Endothelial cell of umbilical vein (primary cell): Measurements from ENCODE around the gene OR6P1. TPM values are rescaled to one million over a fixed set of nuclear protein-coding genes. Genes with fewer than 3 reads are reported as not detected.

Source experiments
- BruUV-seq: library from RNA; stranded (reverse); fragments of 400-500 nt; replicated peaks from 2 replicates; lab custom pipeline; 2021; lab: Mats Ljungman, UMichigan
- CTCF ChIA-PET: fragments of 300-600, 350-600 bp; sonication (Branson Sonifier 250); formaldehyde crosslinking; loops from one replicate; lab custom pipeline; 2021; ENCODE audit warnings: antibody characterized with exemption, inconsistent platforms; lab: Charles Lee
- POLR2A ChIA-PET: fragments of 300-600, 350-600 bp; sonication (Branson Sonifier 250); formaldehyde crosslinking; loops from one replicate; lab custom pipeline; 2021; ENCODE audit warnings: antibody characterized with exemption, inconsistent platforms; lab: Charles Lee
- DNase-seq: peaks from one replicate; pipeline ENCODE4 v3.0.0-alpha.2; 2011; ENCODE audit warnings: low read depth, low spot score
- FAIRE-seq: peaks from 2 replicates; lab custom pipeline; 2011; peaks lifted over from hg19 to GRCh38; lab: Jason Lieb, UNC
- H2AFZ ChIP-seq: 2 replicates; pipeline ENCODE4 v1.6.0; 2012; ENCODE audit warnings: low read depth, low read length, control low read depth, inconsistent platforms
- H3K27ac ChIP-seq: 2 replicates; pipeline ENCODE4 v1.5.1; 2011; ENCODE audit warnings: low read depth, mild to moderate bottlenecking, control low read depth, low read length, moderate library complexity; ENCODE audit not compliant: insufficient read depth
- H3K27me3 ChIP-seq, 2 experiments: 2 replicates each; pipeline versions ENCODE4 v1.6.0 to v1.6.1; 2011; ENCODE audit warnings: low read length in 2 of 2, mixed read lengths in 1 of 2; ENCODE audit not compliant: control insufficient read depth in 2 of 2, insufficient read depth in 2 of 2
- H3K36me3 ChIP-seq, 2 experiments: 2 replicates in 1 of 2; 3 replicates in 1 of 2; pipeline ENCODE4 v1.5.1; 2011; ENCODE audit warnings: low read length in 2 of 2, mild to moderate bottlenecking in 1 of 2, moderate library complexity in 1 of 2; ENCODE audit not compliant: control insufficient read depth in 2 of 2, insufficient read depth in 2 of 2; ENCODE audit errors: extremely low read depth in 1 of 2
- H3K4me1 ChIP-seq: 3 replicates; pipeline ENCODE4 v1.5.1; 2011; ENCODE audit warnings: mild to moderate bottlenecking, low read length; ENCODE audit not compliant: control insufficient read depth, insufficient read depth; ENCODE audit errors: extremely low read depth
- H3K4me2 ChIP-seq: 2 replicates; pipeline ENCODE4 v1.6.1; 2011; ENCODE audit warnings: low read length, control low read depth, mixed read lengths; ENCODE audit not compliant: insufficient read depth
- H3K4me3 ChIP-seq, 3 experiments: fragments of 200-600 bp in 1 of 3; sonication (generic), shearing (Covaris generic) in 1 of 3; replicated peaks in 1 of 3; 2 replicates each; pipeline ENCODE4 v1.5.1; 2011 to 2016; ENCODE audit warnings: control low read depth in 3 of 3, low read length in 3 of 3, mild to moderate bottlenecking in 2 of 3, inconsistent platforms in 1 of 3, low read depth in 1 of 3, moderate library complexity in 1 of 3; ENCODE audit not compliant: insufficient read depth in 1 of 3
- H3K79me2 ChIP-seq: 2 replicates; pipeline ENCODE4 v1.6.0; 2012; ENCODE audit warnings: low read length, inconsistent platforms; ENCODE audit not compliant: control insufficient read depth, insufficient read depth
- H3K9ac ChIP-seq: replicated peaks from 2 replicates; pipeline ENCODE3; 2011; ENCODE audit warnings: low read length, control low read depth; ENCODE audit not compliant: insufficient read depth; ENCODE audit errors: extremely low read depth
- H3K9me1 ChIP-seq: replicated peaks from 3 replicates; pipeline ENCODE4 v1.6.0; 2011; ENCODE audit warnings: mild to moderate bottlenecking, low read length; ENCODE audit not compliant: control insufficient read depth, insufficient read depth; ENCODE audit errors: extremely low read depth
- H3K9me3 ChIP-seq: replicated peaks from 2 replicates; pipeline ENCODE4 v1.5.1; 2012; ENCODE audit warnings: low read length, inconsistent platforms; ENCODE audit not compliant: control insufficient read depth, insufficient read depth
- H4K20me1 ChIP-seq: replicated peaks from 2 replicates; pipeline ENCODE3; 2011; ENCODE audit warnings: mild to moderate bottlenecking, low read length; ENCODE audit not compliant: control insufficient read depth, insufficient read depth; ENCODE audit errors: extremely low read depth
- CTCF ChIP-seq, 2 donors: IDR thresholded peaks; 1 replicate in 1 of 2; 2 replicates in 1 of 2; pipeline ENCODE4 v1.5.1; 2011; ENCODE audit warnings: low read length in 2 of 2, mild to moderate bottlenecking in 2 of 2, moderate library complexity in 2 of 2, control low read depth in 1 of 2, inconsistent platforms in 1 of 2, low read depth in 1 of 2; ENCODE audit not compliant: insufficient read depth in 1 of 2; ENCODE audit errors: extremely low read depth in 1 of 2
- EZH2 ChIP-seq: IDR thresholded peaks from 2 replicates; pipeline ENCODE4 v1.6.1; 2012; ENCODE audit warnings: borderline replicate concordance, low read depth, mild to moderate bottlenecking, moderate library complexity, low read length, inconsistent platforms; ENCODE audit not compliant: severe bottlenecking
- FOS ChIP-seq: IDR thresholded peaks from 2 replicates; pipeline ENCODE4 v1.6.1; 2011; ENCODE audit warnings: mild to moderate bottlenecking, low read length, moderate library complexity, borderline replicate concordance; ENCODE audit not compliant: insufficient read depth
- GATA2 ChIP-seq: IDR thresholded peaks from 2 replicates; pipeline ENCODE4 v1.7.0; 2011; ENCODE audit warnings: low read depth, mild to moderate bottlenecking, moderate library complexity, mixed read lengths, low read length; ENCODE audit not compliant: insufficient read length, insufficient read depth
- JUN ChIP-seq: IDR thresholded peaks from 2 replicates; pipeline ENCODE4 v1.6.1; 2011; ENCODE audit warnings: borderline replicate concordance, low read depth; ENCODE audit not compliant: insufficient read length, insufficient read depth
- MAX ChIP-seq: IDR thresholded peaks from 2 replicates; pipeline ENCODE4 v1.6.1; 2011; ENCODE audit not compliant: insufficient read depth, insufficient read length
- MYC ChIP-seq: IDR thresholded peaks from one replicate; pipeline ENCODE4 v1.6.1; 2011; ENCODE audit warnings: mild to moderate bottlenecking, low read depth, low read length
- POLR2A ChIP-seq: IDR thresholded peaks from 2 replicates; pipeline ENCODE4 v1.6.1; 2012; ENCODE audit warnings: low read depth, mild to moderate bottlenecking, control low read depth, low read length
- POLR2AphosphoS5 ChIP-seq: IDR thresholded peaks from 2 replicates; pipeline ENCODE4 v1.6.1; 2012; ENCODE audit warnings: low read depth, mild to moderate bottlenecking, control low read depth, low read length, moderate library complexity; ENCODE audit not compliant: insufficient read depth
- dilution Hi-C: fragments of 300-500 bp; cut with MboI; formaldehyde crosslinking; loops from one replicate; pipeline ENCODE4 v1.15.0; 2019; ENCODE audit warnings: low sequenced_read_pairs; ENCODE audit not compliant: extremely low pct_ligation_motif_present
- intact Hi-C: fragments of 100-400 bp; cut with micrococcal nuclease; formaldehyde crosslinking; loops from one replicate; pipeline ENCODE4 v1.10.0; 2022
- polyA plus RNA-seq, 4 experiments: library from polyadenylated mRNA; depleted of rRNA in 3 of 4; stranded (reverse) in 3 of 4; unstranded in 1 of 4; fragments of >200 nt; gene quantifications; 2 replicates each; pipeline versions ENCODE4 v1.2.1 to v1.2.3, GENCODE V29; 2011 to 2012; ENCODE audit warnings: missing spikeins in 1 of 4
- total RNA-seq: library from RNA; stranded (reverse); gene quantifications from 2 replicates; pipeline ENCODE4 v1.2.3, GENCODE V29; 2021

The OR6P1 gene
- total and polyA plus RNA-seq, 2 donors (not counting 3 experiments of a cell fraction or from before 2014, with no cell fraction given): not detected

GRCh38 chr1:158583962-158584361 is 13.6 kb upstream of the OR6P1 start:
- no peaks in the 10 kb centered on the region for H3K79me2 ChIP-seq
- ChIA-PET POLR2A (no interaction called here), CTCF (no interaction called here)
- intact Hi-C loops: no loop called here
- H3K9me3 ChIP-seq: no peaks in the 10 kb centered on the region
- DNase-seq: no peak
- no peak overlapping the region for H3K4me2 ChIP-seq
- H3K4me1 ChIP-seq: no peaks in the 10 kb centered on the region
- no peaks in the 10 kb centered on the region for H3K27me3 ChIP-seq
- no peak for FAIRE-seq
- H3K27ac ChIP-seq: no peak overlapping the region
- no peaks in the 10 kb centered on the region for H3K9me1 ChIP-seq
- H4K20me1 ChIP-seq: no peaks in the 10 kb centered on the region
- H2AFZ ChIP-seq: no peak overlapping the region
- no peak overlapping the region for H3K4me3 ChIP-seq
- dilution Hi-C loops: no loop called here
- BruUV-seq: no TSS peak
- TF ChIP-seq POLR2AphosphoS5 (no peak), EZH2 (no peak), CTCF (IDR thresholded peaks at IDR 0.05; ENCODE audit: extremely low read depth in 1 of 2, insufficient read depth in 1 of 2, low read depth in 1 of 2, low read length in 2 of 2) (no peak), GATA2 (no peak), FOS (no peak), MAX (no peak), POLR2A (no peak), MYC (no peak), JUN (no peak)
- no peaks in the 10 kb centered on the region for H3K36me3 ChIP-seq
- H3K9ac ChIP-seq: no peak overlapping the region
